ENCODE results near the gene SEPTIN14.
"Not testable (repeated sequence)": the region's sequence is repeated elsewhere in the genome, so short reads cannot be mapped to it uniquely, and the experiment has no call there.

SEPTIN14 gene

DNA sequence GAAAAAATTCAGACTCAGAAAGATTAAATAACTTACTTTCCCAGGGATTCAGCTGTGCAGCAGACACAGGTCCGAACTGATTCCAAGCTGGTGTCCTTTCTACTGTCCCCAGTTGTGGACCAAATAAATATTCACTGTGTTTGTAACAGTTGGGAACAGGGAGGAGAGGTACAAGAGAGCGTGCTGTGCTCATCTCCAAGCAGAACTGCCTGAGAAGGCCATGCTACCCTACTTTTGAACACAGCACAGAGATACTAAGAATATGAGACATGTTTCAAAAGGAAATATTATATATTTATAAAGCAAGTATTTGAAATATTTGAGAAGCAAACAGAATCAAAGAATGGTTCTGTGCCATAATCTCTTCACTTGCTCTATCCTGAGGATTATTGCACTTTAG is at the start of gene SEPTIN14:
Gene SEPTIN14 (minus strand): TSS at position 101 of the 400 bp plus-strand sequence. CDS start 756 bp downstream, outside the sequence.
- H3K27ac ChIP-seq = not testable (repeated sequence)

- H3K27ac ChIP-seq = no peak overlapping the region
- TF ChIP-seq, protein P1, sequence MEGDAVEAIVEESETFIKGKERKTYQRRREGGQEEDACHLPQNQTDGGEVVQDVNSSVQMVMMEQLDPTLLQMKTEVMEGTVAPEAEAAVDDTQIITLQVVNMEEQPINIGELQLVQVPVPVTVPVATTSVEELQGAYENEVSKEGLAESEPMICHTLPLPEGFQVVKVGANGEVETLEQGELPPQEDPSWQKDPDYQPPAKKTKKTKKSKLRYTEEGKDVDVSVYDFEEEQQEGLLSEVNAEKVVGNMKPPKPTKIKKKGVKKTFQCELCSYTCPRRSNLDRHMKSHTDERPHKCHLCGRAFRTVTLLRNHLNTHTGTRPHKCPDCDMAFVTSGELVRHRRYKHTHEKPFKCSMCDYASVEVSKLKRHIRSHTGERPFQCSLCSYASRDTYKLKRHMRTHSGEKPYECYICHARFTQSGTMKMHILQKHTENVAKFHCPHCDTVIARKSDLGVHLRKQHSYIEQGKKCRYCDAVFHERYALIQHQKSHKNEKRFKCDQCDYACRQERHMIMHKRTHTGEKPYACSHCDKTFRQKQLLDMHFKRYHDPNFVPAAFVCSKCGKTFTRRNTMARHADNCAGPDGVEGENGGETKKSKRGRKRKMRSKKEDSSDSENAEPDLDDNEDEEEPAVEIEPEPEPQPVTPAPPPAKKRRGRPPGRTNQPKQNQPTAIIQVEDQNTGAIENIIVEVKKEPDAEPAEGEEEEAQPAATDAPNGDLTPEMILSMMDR (conservative IDR thresholded peaks at IDR 0.05) = no peak
Measured at GRCh38 chr7:55903985-55904759, 41.6 kb upstream of the SEPTIN14 start.

DNA sequence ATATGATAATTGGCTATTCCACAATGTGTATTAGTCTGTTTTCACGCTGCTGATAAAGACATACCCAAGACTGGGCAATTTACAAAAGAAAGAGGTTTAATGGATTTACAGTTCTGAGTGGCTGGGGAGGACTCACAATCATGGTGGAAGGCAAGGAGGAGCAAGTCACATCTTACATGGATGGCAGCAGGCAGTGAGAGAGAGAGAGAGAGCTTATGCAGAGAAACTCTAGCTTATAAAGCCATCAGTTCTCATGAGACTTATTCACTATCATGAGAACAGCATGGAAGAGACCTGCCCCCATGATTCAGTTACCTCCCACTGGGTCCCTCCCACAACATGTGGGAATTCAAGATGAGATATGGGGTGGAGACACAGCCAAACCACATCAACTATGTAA is 38.5 kb upstream of the SEPTIN14 start:
- H3K27ac ChIP-seq = not testable (repeated sequence)

GRCh38 chr7:55898287-55898686 is 35.7 kb upstream of the SEPTIN14 start:
- TF ChIP-seq, protein P1 (conservative IDR thresholded peaks at IDR 0.05) = no peak
- no peak overlapping the region for H3K27ac ChIP-seq

DNA sequence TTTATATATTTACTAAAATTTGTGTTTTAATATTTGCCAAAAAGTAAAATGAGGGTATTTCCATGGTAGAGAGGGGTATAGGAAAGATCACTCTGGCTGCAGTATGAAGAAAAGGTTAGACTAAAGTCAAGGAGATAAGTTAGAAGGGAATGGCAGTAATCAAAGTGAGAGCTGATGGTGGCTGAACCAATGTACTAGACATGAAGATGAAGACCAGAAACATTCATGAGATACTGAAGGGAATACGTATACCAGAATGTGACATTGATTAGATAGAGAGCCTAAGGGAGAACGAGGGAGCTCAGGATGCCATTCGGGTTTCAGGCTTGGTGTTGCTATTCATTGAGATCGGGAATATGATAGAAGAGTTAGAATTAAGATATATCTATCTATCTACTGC is 32.5 kb upstream of the SEPTIN14 start:
- TF ChIP-seq, protein P1 (conservative IDR thresholded peaks at IDR 0.05) = no peak
- H3K27ac ChIP-seq = no peak overlapping the region

- TF ChIP-seq, protein P1 (conservative IDR thresholded peaks at IDR 0.05) = no peak
- H3K27ac ChIP-seq = no peak overlapping the region
Measured at GRCh38 chr7:55893940-55894339, 31.4 kb upstream of the SEPTIN14 start.

GRCh38 chr7:55888378-55888777 is 25.8 kb upstream of the SEPTIN14 start:
- H3K27ac ChIP-seq = peak overlapping the region; percentile 75

DNA sequence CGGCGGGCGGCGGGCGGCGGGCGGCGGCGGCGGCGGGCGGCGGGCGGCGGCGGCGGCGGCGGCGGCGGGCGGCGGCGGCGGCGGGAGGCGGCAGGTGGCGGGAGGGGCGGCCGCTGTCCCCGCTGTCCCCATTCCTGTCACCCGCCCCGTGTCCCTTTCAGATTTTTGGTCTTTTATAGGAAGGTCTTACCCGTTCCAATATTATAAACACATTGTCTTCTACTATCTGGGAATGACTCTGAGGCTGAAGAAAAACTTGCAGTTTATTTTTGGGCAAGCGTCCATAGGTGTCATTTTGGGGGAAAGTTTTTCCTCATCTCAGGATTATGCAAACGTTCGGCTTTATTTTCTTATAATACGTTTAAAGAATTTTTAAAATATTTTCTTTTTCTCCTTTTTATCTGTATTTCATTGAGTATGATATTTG is 25.3 kb upstream of the SEPTIN14 start:
- H3K27ac ChIP-seq = peak overlapping the region; percentile 75

GRCh38 chr7:55884321-55884720 is 21.8 kb upstream of the SEPTIN14 start:
- TF ChIP-seq, protein P1 (conservative IDR thresholded peaks at IDR 0.05) = no peak
- H3K27ac ChIP-seq = no peak overlapping the region

More for the DNA sequence above, 25.3 kb upstream of the SEPTIN14 start:
- TF ChIP-seq, protein P1 (conservative IDR thresholded peaks at IDR 0.05) = no peak
